GM21786 (cell line): ENCODE data around the gene EFCAB12.
"Not testable (repeated sequence)": the region's sequence is repeated elsewhere in the genome, so short reads cannot be mapped to it uniquely, and the experiment has no call there.

Experiments used
- ATAC-seq: cut with Tn5 transposase; IDR thresholded peaks from one replicate; pipeline ENCODE4 v1.9.1; 2021; ENCODE audit not compliant: unreplicated experiment

Gene EFCAB12

DNA sequence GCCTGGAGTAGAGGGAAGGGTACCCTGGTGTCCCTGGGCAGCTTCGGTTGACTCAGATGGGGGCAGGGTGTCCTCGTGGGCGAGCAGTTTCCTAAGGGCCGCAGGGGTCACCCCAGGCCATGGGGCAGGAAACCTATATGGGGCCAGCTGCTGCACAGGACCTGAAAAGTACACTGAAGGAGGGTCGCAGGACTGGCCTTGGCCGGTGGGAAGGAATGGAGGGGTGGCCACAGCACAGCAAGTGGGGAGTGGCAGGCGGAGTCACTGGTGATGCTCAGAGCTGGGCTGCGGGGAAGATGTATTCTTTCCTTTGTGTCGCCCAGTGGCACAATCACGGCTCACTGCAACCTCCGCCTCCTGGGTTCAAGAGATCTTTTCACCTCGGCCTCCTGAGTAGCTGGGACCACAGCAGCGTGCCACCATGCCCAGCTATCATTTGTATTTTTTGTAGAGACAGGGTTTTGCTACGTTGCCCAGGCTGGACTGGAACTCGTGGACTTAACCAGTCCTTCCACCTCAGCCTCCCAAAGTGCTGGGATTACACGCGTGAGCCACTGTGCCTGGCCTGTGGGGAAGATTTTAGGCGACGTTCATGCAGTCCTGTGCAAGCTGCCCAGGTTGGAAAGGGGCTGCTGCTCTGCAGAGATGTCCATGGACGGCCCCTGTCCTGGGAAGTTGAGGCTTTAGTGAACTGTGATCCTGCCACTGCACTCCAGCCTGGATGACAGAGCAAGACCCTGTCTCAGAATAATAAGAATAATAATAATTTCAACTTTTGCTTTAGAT is 57.2 kb downstream of the EFCAB12 start:
- no peak for ATAC-seq

GRCh38 chr3:129370248-129370964 is 58.0 kb downstream of the EFCAB12 start:
- ATAC-seq = no peak

GRCh38 chr3:129369711-129370110 is 58.7 kb downstream of the EFCAB12 start:
- ATAC-seq = no peak

GRCh38 chr3:129367821-129368220 is 60.6 kb downstream of the EFCAB12 start:
- ATAC-seq = no peak

GRCh38 chr3:129366312-129366831 is 62.1 kb downstream of the EFCAB12 start:
- ATAC-seq = no peak

GRCh38 chr3:129365296-129366136 is 62.9 kb downstream of the EFCAB12 start:
- no peak for ATAC-seq

DNA sequence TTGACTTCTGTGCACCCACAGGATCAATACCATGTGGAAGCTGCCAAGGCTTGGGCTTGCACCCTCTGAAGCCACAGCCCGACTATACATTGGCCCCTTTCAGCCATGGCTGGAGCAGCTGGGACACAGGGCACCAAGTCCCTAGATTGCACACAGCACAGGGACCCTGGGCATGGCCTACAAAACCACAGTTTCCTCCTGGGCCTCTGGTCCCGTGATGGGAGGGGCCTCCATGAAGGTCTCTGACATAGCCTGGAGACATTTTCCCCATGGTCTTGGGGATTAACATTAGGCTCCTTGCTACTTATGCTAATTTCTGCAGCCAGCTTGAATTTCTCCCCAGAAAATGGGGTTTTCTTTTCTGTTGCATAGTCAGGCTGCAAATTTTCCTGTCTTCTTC is 63.6 kb downstream of the EFCAB12 start:
- ATAC-seq = not testable (repeated sequence)

GRCh38 chr3:129363356-129363755 is 65.1 kb downstream of the EFCAB12 start:
- not testable (repeated sequence) for ATAC-seq

- ATAC-seq = no peak
These were observed 67.6 kb downstream of the EFCAB12 start for GRCh38 chr3:129360705-129361460.

DNA sequence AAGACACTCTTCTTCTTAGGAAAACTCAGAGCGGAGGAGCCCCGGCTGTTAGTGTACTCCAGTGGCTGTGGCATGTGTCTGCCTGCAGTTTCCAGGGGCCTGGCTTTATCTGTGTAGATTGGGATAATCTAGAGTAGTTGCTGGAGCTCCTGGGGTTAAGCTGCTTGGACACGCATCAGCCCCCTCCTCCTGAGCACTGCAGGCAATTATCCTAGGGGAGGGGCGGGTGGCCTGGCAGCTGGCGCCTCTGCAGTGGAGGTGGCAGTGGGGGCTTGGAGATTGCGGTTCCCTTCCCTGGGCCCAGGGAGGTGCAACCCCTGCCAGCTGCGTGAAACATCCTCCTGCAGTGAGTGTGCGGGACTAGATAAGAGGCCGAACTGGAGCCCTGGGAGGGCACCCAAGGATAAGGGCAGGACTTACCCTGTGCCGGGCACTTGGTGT is 68.2 kb downstream of the EFCAB12 start:
- ATAC-seq = no peak

DNA sequence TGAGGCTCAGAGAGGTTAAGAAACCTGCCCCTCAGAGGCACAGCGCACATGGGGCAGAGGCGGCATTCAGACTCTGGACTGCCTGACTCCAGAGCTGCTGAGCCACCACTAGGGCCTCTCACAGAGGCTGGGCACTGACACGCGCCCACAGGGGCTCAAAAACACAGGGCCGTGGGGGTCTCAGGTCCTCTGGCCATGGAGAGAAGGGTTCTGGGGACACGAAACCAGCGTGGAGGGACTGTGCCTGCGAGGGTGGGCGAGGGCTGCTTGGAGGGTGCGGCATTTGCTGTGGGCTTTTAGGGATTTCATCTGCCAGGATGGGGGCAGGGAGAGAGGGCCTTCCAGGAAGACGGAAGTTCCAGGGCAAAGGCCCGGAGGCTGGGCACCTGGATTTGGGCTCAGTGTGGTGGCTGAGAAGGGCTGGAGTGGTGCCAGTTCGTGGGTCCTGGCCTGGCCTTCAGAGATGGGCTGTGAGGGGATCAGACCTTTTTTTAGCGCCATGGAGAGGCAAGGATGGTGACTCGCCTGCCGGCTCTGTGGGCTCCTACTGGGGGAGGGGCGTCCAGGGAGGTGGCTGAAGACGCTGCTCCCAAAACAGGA is 69.6 kb downstream of the EFCAB12 start:
- ATAC-seq = no peak

DNA sequence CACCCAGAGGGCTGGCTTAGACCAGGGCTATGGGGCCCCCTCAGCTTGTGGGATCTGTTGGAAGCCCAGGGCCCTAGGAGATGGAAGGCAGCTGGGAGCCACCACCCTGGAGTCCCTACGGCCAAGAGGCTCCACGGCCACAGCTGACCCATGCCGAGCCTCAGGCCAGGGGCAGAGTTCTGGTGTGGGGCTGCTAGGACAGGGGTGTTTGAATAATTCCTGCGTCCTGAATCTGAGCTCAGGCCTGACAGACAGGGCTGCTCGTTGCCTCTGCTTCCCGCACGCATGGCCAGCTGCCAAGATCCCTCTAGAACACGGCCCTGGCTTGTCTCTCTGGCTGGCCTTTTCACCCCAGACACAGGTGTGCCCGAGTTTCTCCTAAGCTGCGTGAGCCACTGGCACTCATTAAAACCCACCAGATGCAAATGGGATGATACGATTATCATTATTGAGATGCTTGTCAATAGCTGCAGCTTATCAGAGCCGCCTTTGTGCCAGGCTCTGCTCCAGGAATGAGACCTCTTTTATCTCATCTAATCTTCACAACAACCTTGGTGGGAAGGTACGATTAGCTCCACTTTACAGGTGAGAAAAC is 70.2 kb downstream of the EFCAB12 start:
- no peak for ATAC-seq

- no peak for ATAC-seq
These were observed 70.8 kb downstream of the EFCAB12 start for GRCh38 chr3:129357616-129358015.

- no peak for ATAC-seq
These were observed 71.5 kb downstream of the EFCAB12 start for GRCh38 chr3:129356756-129357425.

DNA sequence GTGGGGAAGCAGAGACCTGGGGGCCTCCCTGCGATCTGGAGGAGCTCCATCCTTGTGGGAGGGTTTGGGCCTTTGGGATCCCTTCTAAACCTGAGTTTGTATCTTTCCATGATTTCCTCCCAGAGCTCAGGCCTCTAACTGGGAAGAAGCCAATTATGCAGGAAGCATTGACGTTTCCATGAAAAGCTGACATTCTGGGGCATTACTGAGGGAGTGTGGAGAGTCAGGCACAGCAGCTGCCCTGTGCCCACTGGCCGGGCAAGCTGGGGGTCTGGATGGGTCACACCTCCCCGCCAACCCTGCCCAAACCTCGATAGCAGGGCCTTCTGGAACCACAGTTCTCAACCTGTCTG is 74.9 kb downstream of the EFCAB12 start:
- no peak for ATAC-seq

- no peak for ATAC-seq
These were observed 75.5 kb downstream of the EFCAB12 start for GRCh38 chr3:129352650-129353588.

GRCh38 chr3:129352045-129352444 is 76.4 kb downstream of the EFCAB12 start:
- ATAC-seq = no peak
